OCI-LY7 (cell line): ENCODE results near the gene SFRP4.

Experiments
- CTCF ChIP-seq: fragments of 200-600 bp; sonication (generic); conservative IDR thresholded peaks from 2 replicates; pipeline ENCODE4 v1.5.1; 2014; ENCODE audit warnings: mild to moderate bottlenecking, antibody characterized with exemption, low read length, moderate library complexity, mixed read lengths
- EZH2phosphoT487 ChIP-seq: fragments of 200-600 bp; sonication (generic); IDR thresholded peaks from 2 replicates; pipeline ENCODE4 v1.6.1; 2018; ENCODE audit warnings: low read depth, borderline replicate concordance, mild to moderate bottlenecking, mixed run types, antibody characterized with exemption, low read length, moderate library complexity, mixed read lengths

- no peak for TF ChIP-seq CTCF
- no peak for TF ChIP-seq EZH2phosphoT487
Observed at GRCh38 chr7:37964196-37964595, 47.6 kb upstream of the SFRP4 start.
